ENCODE measurements around the gene ALPL.
A peak's percentile ranks its signal among the peaks of the same experiment; 100 is the strongest.

ALPL gene

DNA sequence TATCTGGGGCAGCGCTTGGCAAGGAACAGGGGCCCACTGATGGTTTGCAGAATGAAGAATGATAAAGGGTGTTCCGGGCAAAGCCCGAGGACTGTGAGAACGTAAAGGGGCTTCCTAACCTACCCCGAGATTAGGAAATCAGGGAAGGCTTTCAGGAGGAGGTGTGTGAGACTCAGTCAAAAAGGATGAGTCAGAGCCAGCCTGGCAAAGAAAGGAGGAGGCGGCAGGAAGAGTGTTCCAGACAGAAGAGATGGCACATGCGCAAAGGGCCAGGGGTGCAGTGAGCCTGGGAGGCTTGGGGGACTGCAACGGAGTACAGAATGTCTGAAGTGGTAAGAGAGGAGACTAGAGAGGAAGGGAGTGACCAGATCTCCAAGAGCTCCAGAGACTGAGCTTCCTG, 89.7 kb downstream of the ALPL start:
- DNase-seq (ENCODE audit: low read depth in 2 of 2), result no peak

DNA sequence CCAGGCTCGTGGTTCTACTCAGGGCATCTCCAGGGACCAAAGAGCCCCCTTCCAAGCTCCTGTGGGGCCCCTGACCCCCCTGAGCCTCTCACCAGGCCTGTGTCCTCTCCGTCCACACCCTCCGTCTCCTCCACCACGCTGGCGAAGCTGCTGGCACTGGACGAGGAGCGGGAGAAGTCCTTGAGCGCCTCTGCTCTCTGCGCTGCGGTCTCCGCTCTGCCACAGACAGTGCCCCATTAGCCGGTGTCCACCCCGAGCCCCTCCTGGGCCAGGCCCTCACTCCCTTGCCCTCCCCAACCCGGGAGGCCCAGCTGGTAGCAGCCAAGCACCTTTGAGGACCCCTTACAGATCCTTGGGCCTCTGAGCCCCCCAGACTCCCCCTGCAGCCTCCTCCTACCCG, 90.2 kb downstream of the ALPL start:
- no peak for DNase-seq (ENCODE audit: low read depth in 2 of 2)

DNA sequence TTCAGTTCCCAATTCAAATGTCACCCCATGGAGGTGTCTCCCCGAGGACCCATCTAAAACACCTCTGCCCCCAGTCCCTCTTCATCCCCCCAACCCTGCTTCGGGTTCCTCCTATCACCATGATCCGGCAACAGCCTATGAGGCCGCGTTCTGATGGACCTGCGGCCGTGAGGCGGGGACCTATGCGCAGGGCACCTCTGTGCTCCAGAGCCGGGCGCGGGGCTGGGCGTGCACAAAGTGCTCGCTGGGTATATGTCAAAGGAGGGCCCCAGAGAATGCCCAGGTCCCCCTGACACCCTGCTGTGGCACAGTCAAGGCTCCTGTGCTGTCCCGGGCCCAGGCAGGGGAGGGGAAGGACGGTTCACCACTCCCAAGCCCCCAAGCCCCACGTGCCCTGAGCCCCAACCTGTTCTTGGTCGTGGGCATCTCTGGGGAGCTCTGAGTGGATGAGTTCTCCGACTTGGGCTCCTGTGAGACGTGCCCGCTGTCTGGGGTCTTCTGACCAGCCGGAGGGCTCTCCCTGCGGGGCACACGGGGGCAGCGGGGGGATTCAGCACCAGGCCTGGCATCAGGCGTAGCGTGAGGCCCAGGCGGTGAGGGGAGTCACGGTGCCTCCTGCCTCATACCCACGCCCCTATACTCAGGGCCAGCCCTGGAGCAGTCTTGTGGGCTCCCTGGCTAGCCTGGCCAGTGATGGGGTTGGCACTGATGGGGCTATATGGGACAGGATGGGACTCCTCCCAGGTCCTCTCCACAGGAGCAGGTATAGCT, 92.2 kb downstream of the ALPL start:
- no peak for DNase-seq (ENCODE audit: low read depth in 2 of 2)

DNA sequence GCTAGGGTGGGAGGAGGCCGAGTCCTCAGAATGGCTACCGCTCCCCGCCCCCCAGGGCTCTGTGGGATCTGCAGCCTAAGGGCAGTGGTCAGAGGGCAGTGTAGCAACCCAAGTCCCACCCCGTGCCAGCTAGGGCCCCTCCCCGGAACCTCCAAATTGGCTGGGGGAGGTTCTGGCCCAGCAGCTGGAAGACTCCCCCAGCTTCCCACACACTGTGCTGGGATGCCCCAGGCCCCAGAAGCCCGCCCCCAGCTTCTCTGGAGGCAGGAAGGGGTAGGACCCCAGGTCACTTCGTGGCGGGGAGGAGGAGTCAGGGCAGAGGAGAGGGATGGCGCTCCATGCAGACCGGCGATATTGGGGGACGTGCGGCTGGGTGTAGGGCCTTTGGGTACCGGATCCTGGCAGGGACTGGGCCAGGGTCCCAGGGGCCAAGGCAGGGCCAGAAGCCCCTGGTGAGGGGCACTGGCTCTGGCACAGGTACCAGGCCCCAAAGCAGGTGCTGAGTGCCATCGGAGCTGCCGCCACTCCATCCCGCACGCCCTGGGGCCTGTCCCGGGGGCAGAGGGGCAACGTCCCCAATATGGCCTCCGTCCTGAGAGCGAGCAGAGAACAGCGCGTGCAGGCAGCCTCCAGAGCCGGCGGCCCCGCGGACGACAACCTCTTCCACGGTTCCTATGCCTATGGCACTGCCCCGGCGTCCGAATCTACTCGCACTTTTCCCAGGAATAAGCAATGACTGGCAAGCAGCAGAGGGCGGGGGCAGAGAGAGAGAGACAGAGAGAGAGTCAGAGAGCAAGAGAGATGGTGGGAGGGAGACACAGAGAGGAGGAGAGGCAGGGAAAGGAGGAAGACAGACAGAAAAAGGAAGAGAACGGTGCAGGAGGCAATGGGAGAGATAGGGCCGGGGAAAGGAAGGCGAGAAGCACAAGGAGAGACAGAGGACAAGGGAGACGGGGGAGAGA, 94.2 kb downstream of the ALPL start:
- DNase-seq (ENCODE audit: low read depth in 2 of 2), result no peak

DNA sequence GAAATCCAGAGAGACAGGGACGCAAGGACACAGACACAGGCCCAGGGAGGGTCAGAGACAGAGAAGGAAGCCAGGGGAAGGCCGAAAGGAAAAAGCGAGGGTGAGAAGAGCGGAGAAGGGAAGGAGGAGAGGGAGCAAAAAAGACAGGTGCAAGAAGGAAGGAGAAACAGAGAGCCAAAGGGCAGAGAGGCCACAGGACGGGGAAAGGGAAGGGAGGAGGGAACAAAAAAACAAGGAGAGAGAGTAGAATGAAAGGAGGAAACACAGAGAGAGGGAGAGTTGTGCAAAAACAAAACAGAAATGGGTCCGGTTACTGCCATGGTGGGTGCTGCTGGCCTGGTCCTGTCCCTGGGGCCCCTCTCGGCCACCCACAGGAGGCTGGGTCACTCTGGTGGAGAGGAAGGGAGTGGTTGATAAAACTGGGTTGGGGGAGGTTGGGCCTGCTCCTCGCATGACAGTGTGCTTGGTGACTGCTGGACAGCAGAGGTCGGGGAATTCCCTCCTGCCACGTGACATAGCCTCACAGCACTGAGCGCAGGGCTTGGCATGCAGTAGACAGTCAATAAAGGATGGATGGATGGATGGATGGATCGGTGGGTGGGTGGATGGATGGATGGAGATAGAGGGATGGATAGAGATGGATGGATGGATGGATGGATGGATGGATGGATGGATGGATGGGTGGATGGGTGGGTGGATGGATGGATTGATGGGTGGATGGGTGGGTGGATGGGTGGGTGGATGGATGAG, 95.2 kb downstream of the ALPL start:
- DNase-seq (ENCODE audit: low read depth in 2 of 2), result no peak

DNA sequence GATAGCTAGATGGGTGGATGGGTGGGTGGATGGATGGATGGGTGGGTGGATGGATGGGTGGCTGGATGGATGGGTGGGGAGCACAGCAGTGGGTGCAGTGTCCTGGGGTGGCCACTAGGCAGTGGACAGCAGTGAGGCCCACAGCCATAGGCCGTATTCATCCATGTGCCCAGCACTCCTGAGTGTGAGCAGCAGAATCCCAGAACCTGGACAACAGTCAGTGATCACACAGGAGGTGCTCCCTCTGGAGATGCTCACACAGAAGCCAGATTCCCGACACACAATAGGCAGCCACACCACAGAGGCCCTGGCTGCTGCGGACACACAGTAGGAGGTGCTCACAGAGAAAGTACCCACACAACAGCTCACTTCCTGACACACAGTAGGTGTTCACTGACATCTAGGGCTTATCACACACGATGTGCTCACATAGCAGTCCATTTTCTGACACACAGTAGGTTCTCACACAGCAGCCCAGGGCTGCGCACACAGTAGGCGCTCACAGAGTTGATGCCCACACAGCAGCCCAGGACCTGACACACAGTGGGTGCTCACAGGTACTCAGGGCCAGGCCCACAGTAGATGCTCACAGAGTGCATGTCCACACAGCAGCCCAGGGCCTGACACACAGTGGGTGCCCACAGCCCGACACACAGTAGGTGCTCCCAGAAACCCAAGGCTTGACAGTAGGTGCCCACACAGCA, 95.9 kb downstream of the ALPL start:
- DNase-seq (ENCODE audit: low read depth in 2 of 2), result no peak

DNA sequence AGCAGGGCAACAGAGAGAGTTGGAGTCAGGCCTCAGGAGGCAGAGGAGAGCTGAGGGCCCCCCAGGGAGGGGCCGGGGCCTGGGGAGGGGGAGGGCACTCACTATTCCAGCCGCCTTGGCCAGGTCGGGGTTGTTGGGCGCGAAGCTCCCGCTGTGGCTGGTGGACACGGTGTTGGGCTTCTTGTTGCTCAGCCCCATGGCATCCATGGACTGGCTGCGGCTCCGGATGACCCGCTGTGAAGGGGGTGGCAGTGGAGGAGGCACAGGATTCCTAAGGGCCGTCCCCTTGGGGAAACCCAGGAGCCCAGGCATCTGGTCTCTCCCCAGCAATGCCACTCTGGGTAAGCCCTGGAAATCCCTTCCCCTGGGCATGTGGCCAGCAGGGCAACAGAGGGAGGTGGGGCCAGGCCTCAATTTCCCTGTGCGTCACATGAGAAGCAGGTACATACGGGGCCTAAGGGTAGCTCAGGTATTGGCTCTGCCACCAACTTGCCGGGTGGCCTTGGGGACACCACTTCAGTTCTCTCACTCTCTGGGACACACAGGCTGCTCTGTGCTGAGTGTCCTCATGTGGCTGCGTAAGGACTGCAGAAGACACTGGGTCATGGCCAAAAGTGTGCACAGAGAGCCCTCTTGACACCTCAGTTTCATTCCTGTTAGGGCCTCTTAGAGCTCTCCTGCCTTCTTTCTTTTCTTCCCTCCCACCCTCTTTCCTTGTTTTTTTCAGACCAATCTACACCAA, 96.9 kb downstream of the ALPL start:
- no peak for DNase-seq (ENCODE audit: low read depth in 2 of 2)

DNA sequence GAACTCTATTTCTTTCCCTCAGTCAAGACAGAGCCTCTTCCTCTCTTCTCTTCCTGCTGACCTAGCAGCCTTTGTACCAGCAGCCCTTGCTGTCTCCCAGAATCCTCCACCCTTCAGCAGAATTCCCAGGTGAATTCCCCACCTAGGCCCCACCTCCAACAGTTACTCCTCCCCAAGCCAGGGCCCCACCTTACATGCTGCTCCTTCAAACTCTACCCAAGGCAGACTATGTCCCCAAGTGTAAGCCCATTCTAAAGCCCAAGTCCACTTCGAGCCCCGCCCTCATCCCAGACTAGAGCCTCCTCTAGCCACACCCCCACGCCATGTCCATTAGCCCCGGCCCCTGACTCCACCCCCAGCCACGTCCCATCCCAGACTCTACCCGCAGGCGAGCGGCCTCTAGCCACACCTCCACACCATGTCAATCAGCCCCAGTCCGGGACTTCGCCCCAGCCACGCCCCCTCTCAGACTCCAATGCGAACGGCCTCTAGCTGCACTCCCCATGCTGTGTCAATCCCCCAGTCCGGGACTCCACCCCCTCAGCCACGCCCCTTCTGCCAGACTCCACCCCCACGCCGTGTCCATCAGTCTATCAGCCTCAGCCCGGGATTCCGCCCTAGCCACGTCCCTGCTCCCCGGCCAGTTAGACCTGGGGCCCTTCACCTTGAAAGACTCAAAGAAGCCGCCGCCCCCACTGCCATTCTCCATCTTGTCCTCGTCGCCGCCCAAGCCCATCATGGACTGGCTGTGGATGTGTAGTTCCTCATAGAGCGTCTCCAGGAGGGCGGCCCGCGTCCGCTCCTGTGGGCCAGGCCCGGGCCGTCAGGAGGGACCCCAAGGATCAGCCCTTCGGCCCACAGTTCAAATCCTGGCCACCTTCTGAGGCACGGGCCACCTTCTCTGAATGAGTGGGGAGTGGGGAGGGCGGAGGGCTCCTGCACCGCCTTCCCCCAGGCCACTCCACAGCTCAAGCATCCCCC, 98.6 kb downstream of the ALPL start:
- peak; percentile 18 to 60 for DNase-seq (ENCODE audit: low read depth in 2 of 2)

DNA sequence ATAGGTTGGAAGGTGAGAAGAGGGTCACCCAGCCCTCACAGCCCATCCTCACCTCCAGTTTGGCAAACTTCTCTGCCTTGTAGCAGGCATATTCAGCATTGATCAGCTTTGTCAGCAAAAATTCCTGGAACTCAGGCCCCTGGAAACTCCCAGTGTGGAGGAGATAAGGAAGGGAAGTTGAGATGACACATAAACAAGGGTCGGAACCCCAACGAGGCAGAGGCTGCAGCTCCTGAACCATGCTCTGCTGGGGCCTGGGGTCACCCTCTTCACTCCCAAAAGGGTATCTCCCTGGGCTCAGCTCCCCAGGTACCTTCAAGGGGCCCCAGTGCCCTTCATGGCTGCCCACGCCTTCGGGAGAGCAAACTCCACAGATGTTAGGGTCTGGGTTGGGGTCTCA, 99.6 kb downstream of the ALPL start:
- no peak for DNase-seq (ENCODE audit: low read depth in 2 of 2)

DNA sequence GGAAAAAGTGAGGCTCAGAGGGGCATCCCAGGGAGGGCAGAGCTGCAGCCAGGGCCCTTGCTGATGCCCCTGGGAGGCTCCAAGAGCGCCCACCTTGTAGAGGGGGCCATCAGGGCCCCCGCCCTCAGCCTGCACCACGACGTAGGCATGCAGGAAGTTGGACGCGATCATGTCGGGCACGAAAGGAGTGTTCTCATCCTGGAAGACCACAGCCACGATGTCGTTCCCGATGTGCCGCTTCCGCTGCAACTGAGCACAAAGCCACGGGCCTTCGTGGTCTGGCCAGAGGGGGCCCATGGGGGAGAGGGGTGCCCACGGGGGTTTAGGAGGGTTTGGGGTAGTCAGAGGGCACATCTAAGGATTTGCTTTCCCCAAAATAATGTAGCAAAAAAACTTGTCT, 100.8 kb downstream of the ALPL start:
- no peak for DNase-seq (ENCODE audit: low read depth in 2 of 2)

DNA sequence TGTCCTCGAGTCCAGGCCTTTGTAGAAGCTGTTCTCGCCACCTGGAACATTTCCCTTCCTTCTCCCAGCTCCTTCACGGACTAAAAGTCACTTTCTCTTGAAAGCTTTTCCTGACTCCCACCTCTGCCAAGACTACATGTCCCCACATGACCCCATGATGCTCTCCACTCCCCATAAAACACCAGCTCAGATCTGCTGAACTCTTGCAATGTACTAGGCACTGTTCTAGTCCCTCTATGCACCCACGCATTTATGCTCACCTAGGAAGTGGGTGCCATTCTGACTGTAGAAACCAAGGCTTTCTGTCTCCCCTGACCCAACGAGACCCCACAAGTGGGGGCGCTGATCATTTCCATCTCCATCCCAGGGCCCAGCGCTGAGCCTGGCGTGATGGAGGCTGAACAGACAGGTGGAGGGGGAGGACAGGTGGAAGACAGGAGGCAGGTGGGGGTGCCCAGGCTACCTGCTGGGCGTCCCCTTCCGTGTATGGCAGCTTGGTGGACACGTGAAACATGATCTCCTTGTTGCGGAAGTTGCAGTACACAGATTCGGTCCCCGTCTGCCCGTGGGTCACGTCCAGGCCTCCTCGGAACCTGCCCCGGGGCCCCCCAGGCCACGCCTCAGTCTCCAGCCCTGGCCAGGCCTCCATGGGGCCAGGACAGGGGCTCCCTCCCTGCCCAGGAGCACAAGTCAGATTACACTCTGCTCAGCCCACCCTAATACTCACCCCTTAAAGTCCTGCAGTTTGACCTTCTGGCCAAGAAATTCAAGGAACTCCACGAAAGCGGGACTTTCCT, 102.0 kb downstream of the ALPL start:
- DNase-seq (ENCODE audit: low read depth in 2 of 2), result no peak

DNA sequence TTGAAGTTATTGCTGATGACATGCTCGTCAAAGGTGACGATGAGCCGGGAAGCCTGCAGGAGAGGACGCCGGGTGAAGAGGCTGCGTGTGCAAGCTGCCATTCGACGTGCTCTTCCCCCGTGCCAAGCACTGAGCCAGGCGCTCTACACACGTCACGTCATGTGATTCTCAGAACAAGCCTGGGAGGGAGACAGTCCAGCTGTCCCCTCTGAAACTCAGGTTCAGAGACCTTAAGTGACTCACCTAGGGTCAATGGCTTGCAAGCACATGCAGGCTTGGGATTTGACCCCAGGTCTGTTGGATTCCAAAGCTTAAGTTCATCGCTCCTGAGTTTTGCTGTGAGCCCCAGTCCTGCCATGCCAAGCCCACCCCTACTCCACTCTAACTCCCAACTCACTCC, 102.8 kb downstream of the ALPL start:
- DNase-seq (ENCODE audit: low read depth in 2 of 2), result no peak

DNA sequence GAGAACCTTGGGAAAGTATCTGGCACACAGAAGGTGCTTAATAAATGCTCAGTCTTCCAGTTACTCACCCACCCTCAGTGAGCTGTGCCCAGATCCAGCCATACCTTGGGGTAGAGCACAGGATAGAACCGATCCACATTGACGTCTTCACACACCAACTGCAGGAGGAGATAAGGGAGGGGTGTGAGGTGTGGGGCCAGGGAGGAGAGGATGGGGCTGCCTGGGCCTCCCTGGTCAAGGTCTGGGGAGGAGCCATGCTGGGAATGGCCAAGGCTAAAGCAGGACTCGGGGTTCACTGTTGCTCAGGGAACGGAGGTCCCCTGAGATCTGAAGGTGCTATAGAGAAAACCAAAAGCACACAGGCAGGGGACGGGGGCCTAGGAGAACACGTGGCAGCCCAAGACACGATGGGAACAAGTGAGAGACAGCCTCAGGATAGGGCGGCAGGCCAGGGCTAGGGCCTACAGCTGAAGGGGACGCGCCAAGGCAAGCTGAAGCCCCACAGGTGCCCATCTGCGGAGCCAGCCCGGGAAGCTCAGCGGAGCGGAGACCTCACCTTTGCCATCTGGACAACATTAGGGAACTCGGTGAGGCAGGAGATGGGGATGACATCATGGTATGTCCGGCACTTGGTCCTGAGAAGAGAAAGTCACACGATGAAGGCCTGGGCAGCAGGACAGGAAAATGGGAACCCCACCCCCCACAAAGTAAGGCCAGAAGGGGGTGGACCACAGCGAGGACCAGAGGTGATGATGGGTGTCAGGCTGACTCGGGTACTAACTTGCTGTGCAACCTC, 104.0 kb downstream of the ALPL start:
- DNase-seq (ENCODE audit: low read depth in 2 of 2), result no peak

DNA sequence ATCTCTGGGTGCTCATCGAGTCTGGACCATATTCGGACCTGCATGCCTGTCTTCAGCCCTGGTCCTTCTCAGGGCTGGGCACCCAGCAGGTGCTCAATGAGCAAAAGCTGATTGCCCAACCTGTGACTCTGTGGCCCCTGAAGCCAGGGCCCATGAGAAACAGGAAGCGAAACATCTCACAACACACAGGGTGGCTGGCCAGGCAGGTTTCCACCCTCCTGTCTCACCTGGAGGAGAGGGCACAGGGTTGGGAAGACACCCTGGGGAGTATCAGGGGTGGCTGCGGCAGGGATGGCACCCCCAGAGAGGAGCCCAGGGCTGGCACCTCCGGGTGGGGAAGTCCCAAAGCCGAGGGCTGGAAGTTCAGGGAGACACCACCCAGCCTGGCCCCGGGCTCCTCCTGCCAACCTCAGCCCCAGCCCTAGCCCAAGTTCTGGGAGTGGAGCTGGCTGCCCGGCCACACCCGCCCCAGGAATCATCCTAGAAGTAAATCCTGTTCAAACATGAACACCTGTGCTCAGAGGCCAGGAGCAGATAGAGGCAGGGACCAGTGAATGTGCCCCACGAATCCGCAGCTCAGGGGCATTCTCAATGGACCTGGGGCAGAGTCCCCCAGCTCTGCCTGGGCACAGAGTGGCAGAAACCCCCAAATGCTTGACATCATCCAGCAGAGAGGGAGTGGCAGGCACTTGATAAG, 105.3 kb downstream of the ALPL start:
- DNase-seq (ENCODE audit: low read depth in 2 of 2), result no peak

DNA sequence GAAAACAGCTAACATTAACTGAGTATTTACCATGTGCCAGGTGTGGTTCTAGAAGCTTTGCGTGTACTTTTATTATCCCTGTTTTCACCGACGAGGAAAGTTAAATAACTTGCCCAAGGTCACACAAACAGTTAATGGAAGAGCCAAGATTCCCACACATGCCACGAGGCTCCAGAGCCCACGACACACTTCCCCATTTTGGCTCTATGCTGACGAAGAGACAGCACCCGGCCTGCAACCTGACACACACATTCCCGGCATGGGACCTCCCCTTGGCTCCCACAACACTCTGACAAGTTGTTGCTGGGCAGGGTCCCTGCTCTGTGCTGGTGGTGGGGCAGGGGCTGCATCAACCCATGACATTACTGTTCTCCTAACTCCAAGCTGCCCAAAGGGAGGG, 107.1 kb downstream of the ALPL start:
- DNase-seq (ENCODE audit: low read depth in 2 of 2), result no peak

DNA sequence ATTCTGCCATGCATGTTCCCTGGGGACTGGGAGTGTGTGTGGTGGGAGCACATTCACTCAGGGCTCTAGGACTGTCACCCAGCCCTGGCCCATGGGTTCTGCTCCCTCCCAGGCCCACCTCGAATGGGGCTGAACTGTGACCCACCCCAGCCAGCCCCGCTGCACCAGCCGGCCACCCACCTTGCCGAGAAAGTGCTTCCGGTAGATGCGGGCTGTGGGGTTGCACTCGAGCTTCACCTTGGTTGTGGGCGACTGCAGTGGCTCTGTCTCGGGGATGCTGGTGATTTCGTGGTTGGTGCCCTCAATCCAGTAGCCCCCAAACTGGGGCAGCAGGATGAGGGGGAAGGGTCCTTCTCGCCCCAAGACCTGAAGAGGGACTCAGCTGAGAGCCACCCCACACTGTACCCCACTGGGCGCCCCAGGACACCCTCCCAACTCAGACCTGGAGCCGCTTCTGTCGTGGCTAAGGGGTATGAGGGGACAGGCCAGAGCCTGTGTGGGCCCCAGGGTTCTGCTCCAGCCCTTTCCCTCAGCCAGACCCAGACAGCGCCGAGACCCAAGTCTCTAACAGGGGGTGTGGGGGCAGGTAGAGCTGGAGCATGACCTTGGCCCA, 108.0 kb downstream of the ALPL start:
- no peak for DNase-seq (ENCODE audit: low read depth in 2 of 2)

DNA sequence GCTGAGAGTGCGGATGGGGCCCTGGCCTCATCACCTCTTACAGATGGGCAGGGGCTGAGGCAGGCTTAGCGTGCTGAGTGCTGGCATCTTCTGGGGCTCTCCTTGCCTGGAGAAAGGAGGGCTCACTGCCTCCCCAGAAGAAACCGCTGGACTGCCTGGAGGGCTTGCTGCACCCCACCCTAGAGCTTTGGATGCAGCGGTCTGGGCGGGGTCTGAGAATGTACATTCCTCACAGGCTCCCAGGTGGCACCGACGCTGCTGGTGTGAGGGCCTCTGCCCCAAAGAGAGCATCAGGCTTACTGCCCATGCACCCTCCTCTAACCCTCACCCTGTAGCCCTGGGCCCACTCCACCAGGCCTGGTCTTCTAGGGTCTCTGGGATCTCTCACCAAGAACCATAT, 108.8 kb downstream of the ALPL start:
- no peak for DNase-seq (ENCODE audit: low read depth in 2 of 2)
